ENCODE measurements around the gene NFKB1.

Gene NFKB1

DNA sequence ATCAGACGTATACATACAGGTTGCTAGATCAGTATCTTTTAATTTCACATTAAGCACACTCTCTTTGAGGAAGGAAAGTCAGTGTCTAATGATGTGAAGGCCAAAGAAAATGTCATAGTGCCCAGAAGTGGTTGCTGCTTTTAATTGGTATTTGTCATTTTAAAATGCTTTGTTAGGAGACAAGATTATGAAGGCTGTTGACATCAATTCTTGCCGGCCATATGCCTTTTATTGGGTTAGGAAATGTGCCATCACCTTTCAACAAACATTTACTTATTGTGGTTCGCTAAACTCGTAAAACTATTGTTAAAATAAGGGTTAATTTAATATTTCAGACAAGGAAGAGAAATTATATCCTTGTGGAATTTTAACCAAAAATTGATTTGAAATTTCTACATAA lies 32.2 kb downstream of the NFKB1 start:
- no peak for DNase-seq

DNA sequence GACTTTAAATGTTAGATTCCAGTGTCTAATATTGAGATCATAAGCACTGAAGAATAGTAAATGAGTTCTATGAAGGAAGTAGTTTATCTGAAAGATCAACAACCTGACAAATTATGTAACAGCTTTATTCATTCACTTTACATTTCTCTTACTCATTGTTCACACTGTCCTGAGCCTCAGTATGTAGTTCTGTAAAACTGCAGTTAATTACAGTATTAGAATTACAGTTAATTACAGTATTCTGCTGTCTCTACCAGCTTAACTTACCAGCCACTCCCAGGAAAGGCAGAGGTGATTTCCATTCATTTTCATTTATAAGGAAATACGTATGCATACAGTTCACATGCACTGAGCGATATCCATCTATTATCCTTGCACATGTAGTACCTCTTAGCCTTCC lies 32.7 kb downstream of the NFKB1 start:
- no peak for DNase-seq

DNA sequence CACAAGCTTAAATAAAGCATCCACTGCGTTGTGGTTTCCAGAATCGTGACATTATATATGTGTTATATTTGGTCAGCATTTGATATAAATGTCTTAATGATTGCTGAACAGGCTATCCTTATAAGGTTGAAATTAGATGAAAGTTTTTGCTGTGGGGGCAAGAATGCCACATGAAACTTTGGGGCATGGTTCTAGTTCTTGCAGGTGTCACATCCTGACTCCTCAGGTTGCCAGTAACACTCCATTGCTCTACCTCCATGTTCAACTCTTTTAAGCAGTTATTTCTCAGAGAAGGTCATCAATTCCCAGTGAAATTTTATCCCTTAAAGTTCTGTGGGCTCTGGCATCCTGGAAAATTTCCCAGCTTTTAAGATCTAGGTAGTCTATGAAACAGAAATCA lies 33.7 kb downstream of the NFKB1 start:
- no peak for DNase-seq

DNA sequence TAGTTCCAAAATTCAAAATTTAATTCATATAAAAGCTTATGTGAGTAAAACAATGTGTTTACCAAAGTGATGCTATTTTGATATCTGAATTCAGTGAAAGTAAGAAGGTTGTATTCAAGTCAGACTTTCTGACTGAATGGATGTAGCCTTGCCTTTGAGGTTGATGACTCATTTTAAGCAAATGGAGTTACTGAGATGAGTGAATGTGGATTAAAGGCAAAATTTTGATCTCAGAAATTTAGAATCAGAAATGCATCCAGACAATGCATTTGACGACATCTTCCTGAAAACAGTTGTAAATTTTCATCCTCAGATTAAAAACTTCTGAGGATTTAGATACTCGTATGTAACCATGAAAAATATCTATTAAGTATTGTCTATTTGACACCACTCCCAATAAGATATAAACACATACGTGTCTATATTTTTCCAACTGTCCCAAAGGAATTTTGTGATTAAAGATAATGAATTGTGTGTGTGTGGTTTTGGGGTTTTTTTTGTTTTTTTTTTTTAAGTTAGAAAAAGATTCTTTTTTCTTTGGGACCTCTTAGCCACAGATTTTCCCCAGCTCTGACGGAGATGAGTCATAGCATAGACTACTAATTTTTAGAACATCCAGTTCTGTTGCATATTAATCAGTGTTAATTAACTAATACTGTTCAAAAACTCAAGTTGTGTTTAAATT lies 34.4 kb downstream of the NFKB1 start:
- DNase-seq = peak; percentile 44

DNA sequence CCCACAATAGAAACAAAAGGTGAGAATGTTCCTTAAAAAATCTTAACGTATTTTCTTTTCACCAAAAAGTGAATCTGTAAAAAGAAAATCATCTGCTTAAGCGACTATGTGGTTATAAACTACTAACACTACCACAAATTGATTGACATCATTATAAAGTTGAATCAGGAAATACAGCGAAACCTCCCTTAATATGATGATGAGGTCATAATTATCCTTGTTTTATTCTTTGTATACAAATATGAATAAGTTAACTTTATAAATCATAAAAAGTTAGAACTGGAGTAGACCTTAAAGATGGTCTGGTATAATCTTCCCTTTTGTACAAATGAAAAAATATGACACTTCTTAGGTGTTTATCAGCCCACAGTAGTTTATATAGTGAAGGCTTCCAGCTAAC lies 35.6 kb downstream of the NFKB1 start:
- no peak for DNase-seq

DNA sequence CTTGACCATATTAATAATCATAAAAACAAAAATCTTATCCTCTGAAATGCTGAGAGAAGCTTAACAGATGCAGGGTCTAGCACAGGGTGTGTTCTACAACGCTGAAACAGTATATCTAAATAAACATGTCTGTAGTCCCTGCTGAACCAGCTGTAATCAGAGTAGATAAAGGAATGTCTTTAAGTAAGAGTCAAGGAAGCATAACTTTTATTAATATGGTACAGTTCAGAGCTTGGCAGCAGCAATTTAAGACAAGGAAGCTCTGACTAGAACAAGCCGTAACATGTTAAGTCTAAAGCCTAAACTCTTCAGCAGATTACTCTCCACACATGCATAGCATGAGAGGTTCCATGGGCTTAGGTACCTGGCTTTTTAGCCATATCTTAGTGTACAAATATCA lies 36.1 kb downstream of the NFKB1 start:
- no peak for DNase-seq

DNA sequence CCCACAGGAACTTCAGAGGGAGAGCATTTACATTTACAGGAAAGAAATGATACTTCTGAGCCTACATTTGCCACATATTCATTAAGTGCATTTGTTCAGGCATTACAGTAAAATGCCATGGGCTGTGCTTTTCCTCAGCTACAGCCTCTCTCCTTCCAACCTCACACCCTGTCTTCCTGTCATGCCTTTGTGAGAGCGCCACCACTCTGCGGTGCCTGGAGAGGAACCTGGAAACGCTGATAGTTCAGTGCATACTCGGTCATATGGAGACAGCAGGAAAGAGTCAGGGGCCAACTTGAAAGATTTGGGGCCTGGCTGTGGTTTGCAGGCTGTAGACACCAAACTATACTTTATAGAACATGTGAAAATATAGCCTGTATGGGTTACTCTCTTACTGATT lies 40.5 kb downstream of the NFKB1 start:
- no peak for DNase-seq

DNA sequence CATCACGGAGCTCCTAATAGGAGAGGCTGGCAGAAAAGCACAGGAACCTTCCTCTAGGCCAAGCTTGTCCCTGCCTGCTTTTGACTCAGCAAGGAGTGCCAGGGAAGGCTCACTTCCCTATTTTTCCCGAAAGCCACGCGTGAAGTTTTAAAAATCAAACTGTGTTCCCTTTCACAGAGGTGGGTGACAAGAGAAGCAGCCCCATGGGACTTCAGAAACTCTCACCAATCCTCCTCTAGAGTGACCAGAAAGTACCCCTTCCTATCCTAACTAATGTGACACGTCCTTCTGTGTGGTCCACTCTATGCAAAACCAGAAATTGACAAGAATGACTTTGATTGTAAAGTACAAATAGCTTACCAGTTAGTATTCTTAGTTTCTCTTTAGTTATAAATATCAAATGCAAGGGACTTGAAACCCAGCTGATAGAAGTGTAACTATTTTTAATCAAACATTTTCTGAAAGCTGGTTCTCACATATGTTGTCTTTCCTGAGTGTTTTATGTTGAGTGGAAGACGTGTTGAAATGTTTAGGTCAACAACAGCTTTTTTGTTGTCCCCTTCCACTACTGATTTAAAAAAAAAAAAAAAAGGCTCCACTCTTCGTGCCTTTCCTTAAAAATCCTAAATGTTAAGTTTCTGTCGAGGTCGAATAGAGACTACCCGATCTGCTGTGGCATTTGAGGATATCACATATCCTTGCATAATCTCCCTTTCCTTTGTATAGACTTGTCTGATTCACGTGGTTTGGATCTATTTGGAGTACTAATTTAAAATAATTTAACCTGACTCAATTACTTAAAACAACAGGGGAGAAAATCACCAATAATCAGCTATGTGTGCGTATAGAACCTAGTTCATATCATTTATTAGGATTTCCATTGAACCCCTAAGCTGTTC lies 42.1 kb downstream of the NFKB1 start:
- no peak for DNase-seq

DNA sequence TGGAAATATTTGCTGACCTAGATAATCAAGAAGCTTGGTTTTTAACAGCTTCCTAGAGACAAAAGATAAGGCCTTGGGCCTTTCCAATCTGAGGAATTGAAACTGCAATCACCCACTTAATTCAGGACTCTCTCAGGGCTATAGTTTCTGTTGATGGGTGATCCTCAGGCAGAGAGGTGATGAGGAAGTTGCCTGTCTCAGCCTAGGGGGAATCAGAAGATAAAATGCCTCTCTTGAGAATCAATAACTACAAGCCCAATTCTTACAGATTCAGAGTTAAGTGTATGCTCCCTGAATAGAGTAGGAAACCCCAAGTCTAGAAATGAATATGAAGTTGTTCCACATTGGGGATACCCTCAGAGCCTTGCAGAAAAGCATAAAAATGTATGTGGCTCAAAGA lies 45.5 kb downstream of the NFKB1 start:
- DNase-seq = no peak

DNA sequence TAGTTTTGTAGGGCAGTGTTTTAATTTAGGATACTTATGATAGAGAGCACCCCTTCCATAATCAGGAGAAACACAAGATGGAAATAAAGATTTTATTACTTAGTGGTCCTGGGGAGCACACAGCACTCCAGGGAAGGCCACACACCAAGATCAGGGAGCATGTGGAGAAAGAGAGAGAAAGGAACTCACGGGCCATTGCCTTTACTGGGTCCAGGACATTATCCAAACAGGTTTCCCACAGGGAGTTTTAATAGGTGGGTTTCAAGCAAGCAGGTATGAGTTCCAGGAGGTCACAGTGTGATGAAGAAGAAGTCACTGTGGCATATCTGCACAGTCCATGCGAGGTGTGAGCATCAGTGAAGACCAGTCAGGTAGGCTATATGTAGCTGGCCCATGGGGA lies 46.8 kb downstream of the NFKB1 start:
- DNase-seq = no peak

DNA sequence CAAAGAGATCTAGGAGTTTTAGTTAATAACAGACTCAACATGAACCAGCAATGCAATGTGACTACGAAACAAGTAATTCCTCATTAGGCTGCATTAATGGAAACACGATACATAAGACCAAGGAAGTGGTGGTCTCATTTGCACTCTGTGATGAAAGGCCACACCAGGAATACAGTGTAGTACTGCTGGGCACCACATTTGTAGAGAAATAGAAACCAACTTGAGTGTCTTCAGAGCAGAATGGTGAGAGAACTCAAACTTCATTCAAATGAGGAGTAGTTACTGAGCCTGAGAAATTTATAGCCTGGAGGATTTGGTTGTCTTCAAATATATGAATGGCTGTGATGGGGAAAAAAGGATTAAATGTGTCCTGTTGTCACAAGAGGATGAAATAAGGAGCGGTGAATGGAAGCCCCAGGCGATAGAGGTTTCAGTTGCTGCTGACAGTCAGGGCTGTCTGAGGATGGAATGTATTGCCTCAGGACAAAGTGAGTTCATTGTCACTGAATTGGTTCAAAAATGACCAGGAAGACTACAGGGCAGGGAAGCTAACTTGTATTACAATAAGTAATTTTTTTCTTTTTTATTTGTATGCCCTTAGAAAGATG lies 50.9 kb downstream of the NFKB1 start:
- DNase-seq = no peak

DNA sequence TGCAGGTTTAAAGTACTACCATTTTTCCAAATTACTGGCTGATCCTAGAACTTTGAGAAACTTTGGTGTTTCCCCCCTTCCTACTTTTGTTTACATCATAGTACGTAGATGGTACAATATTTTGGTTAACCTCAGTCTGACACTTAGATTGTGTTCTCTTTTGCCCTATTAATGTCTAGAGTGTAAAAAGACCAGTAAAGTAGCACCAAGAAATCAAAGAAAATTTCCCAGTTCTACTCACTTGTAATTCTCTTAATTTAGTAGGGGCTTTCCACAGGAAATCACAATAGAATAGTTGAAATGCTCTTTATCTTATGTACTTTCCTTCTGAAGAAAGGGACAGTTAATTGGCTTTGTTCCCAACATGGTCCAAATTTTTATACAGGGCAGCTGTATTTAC lies 51.6 kb downstream of the NFKB1 start:
- DNase-seq = peak; percentile 48

DNA sequence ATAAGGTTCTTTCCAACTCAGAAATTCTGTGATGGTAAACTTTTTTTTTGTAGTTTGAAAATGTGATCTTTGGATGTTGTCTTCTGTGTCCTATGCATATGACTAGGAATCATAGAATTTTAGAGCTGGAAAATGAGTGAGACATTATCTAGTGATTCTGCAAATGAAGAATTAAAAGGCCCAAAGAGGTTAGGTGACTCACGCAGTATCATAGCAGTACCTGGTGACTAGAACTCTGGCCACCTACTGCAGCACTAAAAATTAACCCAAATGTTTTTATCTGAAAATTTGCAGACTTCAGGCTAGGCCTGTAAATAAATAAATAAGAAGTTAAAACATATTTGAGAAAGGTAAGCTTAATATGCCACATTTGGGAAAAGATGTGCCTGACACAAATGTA lies 52.8 kb downstream of the NFKB1 start:
- DNase-seq = no peak

DNA sequence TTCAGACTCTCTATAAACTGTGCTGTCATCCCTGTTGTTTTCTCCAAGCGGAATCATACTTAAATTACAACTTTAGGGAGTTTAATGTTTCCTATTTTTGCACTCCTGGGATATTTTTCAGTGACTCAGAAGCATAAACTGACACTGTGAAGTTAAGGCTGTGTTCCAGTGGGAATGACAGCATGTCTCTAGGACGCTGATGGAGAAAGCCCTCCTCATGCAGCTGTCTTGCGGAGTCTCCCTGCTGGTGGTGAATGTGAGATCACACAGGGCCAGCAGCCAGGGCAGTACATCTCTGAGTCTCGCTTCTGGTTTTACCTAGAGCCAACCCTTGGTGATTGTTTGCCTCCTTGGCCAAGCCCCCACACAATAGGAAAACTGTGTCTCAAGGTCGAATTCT lies 53.3 kb downstream of the NFKB1 start:
- DNase-seq = no peak

DNA sequence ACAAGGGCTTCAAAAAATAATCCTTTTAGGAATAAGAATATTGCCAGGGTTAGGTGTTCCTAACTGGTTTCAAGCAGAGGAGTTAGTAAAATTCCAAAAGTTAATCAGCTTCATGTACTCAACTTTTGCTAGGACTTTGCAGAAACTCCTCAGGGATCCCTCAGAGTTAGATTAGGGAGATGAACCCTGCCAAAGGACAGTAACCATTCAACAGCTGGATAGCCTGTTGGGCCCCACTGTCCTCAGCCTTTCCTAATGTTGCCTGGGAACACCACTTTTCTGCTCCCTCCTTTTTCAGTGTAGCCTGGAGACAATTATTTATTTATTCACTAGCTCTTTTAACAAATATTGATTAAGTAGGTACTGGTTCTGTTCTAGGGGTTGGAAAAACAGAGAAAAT lies 53.8 kb downstream of the NFKB1 start:
- DNase-seq = no peak

DNA sequence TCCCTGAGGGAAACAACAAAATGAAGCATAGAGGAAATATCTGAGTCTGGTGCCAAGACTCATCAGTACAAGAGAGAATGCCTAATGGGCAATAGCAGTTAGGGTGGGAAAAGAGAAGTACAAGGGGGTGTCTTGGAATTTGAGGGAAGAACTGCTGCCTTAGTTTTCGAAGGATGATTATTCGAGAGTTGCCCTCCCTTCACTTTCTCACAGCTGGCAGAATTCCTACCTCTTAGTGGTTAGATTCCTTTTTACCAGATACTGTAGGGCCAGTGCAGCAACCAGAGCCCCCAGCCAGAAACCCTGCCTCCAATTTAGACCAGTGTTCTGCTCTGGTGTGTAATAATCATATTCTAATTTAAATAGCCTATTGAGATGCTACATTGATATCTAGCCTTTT lies 56.5 kb downstream of the NFKB1 start:
- no peak for DNase-seq

DNA sequence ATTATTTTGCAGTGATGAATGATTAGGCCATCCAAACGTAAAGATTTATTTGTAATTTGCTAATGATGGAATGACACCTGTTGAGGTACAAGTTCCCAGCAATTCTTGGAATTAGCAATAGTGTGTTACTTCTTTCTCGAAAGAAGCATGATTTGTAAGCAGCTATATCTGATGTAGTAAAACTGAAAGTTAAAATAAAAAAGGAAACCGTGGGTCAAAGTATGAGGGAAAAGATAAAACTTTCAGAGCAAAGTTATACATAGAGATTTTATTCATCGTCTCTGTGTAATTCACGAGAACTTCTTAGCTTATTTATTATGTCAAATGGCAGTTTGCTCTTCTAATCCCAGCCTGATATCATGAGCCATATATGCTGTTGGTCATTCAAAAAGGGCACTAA lies 59.0 kb downstream of the NFKB1 start:
- DNase-seq = no peak

DNA sequence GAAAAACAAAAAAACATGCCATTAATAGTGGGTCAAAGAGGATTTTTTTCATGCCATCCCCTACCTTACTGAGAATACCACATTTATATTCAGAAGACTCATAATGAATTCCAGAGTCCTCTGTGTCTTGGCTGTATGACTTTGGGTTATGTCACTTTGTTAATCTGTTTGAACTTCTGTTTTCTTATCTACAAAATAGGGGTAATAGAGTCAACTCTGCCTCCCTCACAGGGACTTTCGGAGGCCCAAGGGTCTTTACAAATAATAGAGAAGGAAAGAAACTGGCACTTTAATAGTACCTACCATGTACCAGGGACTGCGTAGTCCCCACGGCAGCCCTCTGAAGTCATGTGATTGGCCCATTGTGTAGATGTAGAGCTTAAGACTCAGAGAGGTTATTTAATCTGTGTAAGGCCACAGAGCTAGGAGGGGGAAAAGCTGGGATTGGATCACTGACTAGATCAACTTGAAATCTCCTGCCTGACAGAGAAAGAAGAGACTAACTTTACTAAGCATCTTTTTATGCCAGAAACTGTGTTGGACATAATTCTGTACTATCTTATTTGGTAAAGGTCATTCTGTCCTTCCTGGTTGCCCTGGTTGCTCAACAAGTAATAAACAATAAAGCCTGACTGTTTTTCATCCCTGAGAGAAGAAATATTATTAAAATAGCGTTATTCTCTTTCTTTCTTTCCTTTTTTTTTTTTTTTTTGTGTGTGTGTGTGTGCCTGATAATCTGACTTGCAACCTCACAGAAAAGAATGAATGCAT lies 59.6 kb downstream of the NFKB1 start:
- DNase-seq = no peak

DNA sequence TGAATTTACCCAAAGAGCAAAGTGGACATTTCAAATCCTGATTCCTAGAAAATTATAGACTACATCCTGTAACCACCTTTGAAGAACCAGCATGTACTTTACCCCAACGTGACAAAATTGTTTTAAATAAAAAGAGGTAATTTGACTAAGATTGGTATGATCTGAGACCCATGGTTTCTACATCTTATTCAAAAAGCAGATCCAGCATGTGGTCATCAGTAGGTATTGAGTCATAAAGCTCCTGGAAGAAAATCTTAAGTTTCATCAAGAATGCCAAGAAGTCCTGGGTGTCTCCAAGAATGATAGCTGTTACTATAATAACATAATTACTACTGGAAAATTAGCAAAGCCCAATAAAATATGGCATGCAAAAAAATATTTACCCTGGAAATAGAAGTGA lies 61.8 kb downstream of the NFKB1 start:
- no peak for DNase-seq

DNA sequence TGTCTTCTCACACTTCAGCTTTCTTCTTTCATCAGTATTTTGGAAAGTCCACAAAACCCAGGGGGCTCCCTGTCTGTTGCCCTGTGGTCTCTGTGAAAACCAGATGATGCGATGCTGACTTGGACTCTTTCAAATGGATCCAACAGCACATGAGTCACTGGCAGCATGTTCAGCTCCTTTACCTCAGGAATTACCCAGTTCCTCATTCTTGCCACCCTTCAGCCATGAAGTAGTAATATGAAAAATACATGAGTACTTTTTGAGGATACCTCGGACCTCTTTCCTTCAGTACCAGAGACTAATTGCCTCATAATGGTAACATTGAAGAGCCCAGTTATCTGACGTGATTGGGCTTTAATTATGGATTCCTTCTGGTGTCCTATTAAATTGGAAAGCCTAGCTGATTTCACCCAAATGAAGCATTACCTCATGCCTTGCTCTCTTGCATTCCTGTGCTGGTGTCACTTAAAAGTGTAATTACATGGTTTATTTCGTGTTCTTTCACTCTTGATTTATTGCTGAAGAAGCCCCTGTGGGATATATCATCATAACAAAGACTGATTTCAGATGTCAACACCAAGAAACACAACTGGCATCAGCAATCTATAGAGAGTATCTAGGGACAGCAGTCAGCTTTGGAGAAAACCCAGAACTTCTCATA lies 63.4 kb downstream of the NFKB1 start:
- no peak for DNase-seq

DNA sequence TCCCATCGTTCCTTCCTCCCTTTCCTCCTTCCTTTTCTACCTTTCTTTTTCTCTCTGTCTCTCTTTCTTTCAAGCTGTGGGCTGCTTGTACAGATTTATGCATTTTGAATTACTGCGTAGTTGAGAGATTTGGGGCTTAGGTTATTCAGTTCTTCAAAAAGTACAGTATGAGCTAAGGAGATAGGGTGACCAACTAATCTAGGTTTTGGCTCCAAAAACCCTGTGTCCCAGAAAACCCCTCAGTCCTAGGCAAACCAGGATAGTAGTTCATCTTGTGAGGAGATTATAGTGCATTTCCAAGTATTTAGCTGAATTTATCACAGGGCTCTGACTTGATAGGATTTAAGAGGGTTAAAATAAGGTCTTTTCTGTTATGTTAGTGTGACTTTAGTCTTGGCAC lies 64.5 kb downstream of the NFKB1 start:
- DNase-seq = no peak

DNA sequence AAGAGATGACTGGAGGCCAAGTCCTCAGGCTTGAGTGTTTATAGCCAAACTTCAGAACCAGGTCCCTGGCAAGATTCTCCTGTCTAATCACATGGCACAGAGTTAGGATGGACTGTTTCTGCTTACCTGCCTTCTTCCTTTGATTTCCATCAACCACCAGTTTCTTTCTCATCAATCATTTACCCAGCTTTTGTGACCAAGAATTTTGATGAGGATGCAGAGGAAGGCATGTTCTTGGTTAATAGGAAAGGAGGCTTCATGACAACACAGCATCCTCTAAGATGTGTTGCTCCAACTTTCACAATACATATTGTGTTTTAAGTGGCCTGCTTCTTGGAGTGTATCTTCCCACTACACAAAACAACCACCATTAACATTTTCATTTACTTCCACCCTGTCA lies 65.3 kb downstream of the NFKB1 start:
- no peak for DNase-seq

DNA sequence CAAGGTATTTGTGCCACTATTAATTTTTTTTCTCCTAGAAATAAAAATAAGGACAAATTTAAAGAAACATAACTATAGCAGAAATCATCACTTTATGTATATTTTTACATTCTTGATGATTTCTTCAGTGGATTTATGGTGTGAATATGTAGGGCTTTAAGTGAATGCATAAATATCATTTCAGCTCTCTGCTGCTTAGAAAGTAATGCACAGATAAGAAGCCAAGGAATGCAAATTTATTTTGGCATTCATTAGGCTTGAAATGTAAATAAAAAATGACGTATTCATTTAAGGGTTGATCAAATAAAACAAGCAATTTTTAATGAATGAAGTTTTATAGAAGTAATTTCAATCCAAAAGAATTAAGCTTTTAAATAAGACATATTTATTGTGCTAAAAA lies 66.3 kb downstream of the NFKB1 start:
- DNase-seq = no peak

All from CD4-positive, alpha-beta T cell treated with Interleukin-12 subunit alpha and Interleukin-12 subunit beta, for 1 hour (primary cell).